Body of pancreas (tissue), 4 donors: Measurements from ENCODE around the gene RBP3. TPM values are rescaled to one million over a fixed set of nuclear protein-coding genes. Genes with fewer than 3 reads are reported as not detected.

Experiments used
- ATAC-seq: fragments of 150-250 bp; one replicate; pipeline ENCODE4 v1.9.1; 2016
- DNase-seq, 4 donors: peaks; one replicate each; pipeline ENCODE4 v3.0.0-alpha.2; 2019
- H3K27ac ChIP-seq, 4 donors: fragments of 200-600 bp; sonication (generic); 1 replicate in 3 of 4; 2 replicates in 1 of 4; pipeline versions ENCODE4 v1.5.1 to v1.6.1; 2016 to 2019; ENCODE audit warnings: mild to moderate bottlenecking in 1 of 4, mixed read lengths in 1 of 4, moderate library complexity in 1 of 4
- H3K27me3 ChIP-seq, 2 donors: fragments of 200-600 bp; sonication (generic); one replicate each; pipeline ENCODE4 v1.6.0; 2016; ENCODE audit warnings: mild to moderate bottlenecking in 1 of 2
- H3K36me3 ChIP-seq, 2 donors: fragments of 200-600 bp; sonication (generic); replicated peaks in 1 of 2; 2 replicates each; pipeline ENCODE4 v1.5.1; 2016; ENCODE audit warnings: low read depth in 2 of 2; ENCODE audit not compliant: insufficient read depth in 1 of 2
- H3K4me1 ChIP-seq: fragments of 200-600 bp; sonication (generic); one replicate; pipeline ENCODE4 v1.6.0; 2016
- H3K4me3 ChIP-seq, 2 donors: fragments of 200-600 bp; sonication (generic); 1 replicate in 1 of 2; 2 replicates in 1 of 2; pipeline ENCODE4 v1.5.1; 2016 to 2019
- H3K9me3 ChIP-seq, 3 donors: fragments of 200-600 bp; sonication (generic); 1 replicate in 2 of 3; 2 replicates in 1 of 3; pipeline ENCODE4 v1.5.1; 2016
- CTCF ChIP-seq, 7 experiments: fragments of 450-650 bp in 4 of 7; fragments of 200-600 bp in 3 of 7; sonication (generic) in 3 of 7; IDR thresholded peaks; one replicate each; pipeline ENCODE4 v1.5.1; 2016 to 2019; ENCODE audit warnings: antibody characterized with exemption in 7 of 7
- POLR2A ChIP-seq, 3 donors: fragments of 450-650 bp; IDR thresholded peaks; one replicate each; pipeline ENCODE4 v1.6.1; 2016; ENCODE audit warnings: antibody characterized with exemption in 3 of 3, mild to moderate bottlenecking in 2 of 3
- WGBS, 2 donors: methylation state at CpG; one replicate each; pipeline ENCODE4 v1.1.5; 2017; 5-methylcytosine and 5-hydroxymethylcytosine counted together
- intact Hi-C: fragments of 100-400 bp; cut with DNase I; formaldehyde crosslinking; loops from one replicate; pipeline ENCODE4 v1.15.1; 2023
- total RNA-seq, 2 donors: library from RNA; depleted of rRNA; stranded (reverse); fragments of >200 nt; gene quantifications; one replicate each; pipeline ENCODE4 v1.1.0, GENCODE V29; 2016

Gene RBP3
- total RNA-seq, 2 donors from 2014 or later: not detected

- intact Hi-C loops: no loop called here
- DNase-seq (no peak), ATAC-seq (no peak)
- Histone ChIP-seq H3K4me3 (no peak overlapping the region), H3K27me3 (no peaks in the 10 kb centered on the region), H3K36me3 (no peaks in the 10 kb centered on the region), H3K9me3 (no peaks in the 10 kb centered on the region), H3K4me1 (no peaks in the 10 kb centered on the region), H3K27ac (no peak overlapping the region)
- TF ChIP-seq CTCF (IDR thresholded peaks at IDR 0.05) (no peak), POLR2A (IDR thresholded peaks at IDR 0.05) (no peak)
- WGBS, 2 donors: 75 to 80% methylated on average over 15 of the region's 15 CpGs
Observed at GRCh38 chr10:47336387-47337134, 11.6 kb upstream of the RBP3 start.

- H3K9me3 ChIP-seq: no peaks in the 10 kb centered on the region
- H3K4me3 ChIP-seq: no peak overlapping the region
- DNase-seq (no peak), ATAC-seq (no peak)
- no peaks in the 10 kb centered on the region for H3K27me3 ChIP-seq
- TF ChIP-seq POLR2A (IDR thresholded peaks at IDR 0.05): no peak
- no peak for TF ChIP-seq CTCF (IDR thresholded peaks at IDR 0.05)
- 67 to 86% methylated on average over 4 of the region's 4 CpGs for WGBS, 2 donors
- no peaks in the 10 kb centered on the region for H3K36me3 ChIP-seq
- no peak overlapping the region for H3K27ac ChIP-seq
- no peaks in the 10 kb centered on the region for H3K4me1 ChIP-seq
- intact Hi-C loops: no loop called here
Observed at GRCh38 chr10:47337310-47337709, 10.9 kb upstream of the RBP3 start.

- Histone ChIP-seq H3K27me3 (no peaks in the 10 kb centered on the region), H3K4me1 (no peaks in the 10 kb centered on the region), H3K4me3 (no peak overlapping the region), H3K27ac (no peak overlapping the region), H3K9me3 (no peaks in the 10 kb centered on the region), H3K36me3 (no peaks in the 10 kb centered on the region)
- WGBS, 2 donors: 68 to 88% methylated on average over 5 to 8 of the region's 8 CpGs
- intact Hi-C loops: no loop called here
- TF ChIP-seq CTCF (IDR thresholded peaks at IDR 0.05) (no peak), POLR2A (IDR thresholded peaks at IDR 0.05) (no peak)
- DNase-seq (no peak), ATAC-seq (no peak)
Observed at GRCh38 chr10:47339186-47339735, 8.9 kb upstream of the RBP3 start.

- H3K36me3 ChIP-seq: no peaks in the 10 kb centered on the region
- no peaks in the 10 kb centered on the region for H3K9me3 ChIP-seq
- no peak for DNase-seq
- H3K27ac ChIP-seq: no peak overlapping the region
- TF ChIP-seq CTCF (IDR thresholded peaks at IDR 0.05) (no peak), POLR2A (IDR thresholded peaks at IDR 0.05) (no peak)
- no peak overlapping the region for H3K4me3 ChIP-seq
- 56 to 57% methylated on average over 15 of the region's 15 CpGs for WGBS, 2 donors
- no peaks in the 10 kb centered on the region for H3K27me3 ChIP-seq
- H3K4me1 ChIP-seq: no peaks in the 10 kb centered on the region
- peak; percentile 12 for ATAC-seq
- intact Hi-C loops: no loop called here
Observed at GRCh38 chr10:47339759-47340607, 8.2 kb upstream of the RBP3 start.
